Measurements from ENCODE around the gene RAB11FIP5.

RAB11FIP5 gene

GRCh38 chr2:73084971-73085370 lies 27.8 kb downstream of the RAB11FIP5 start:
- no peak for DNase-seq (ENCODE audit: low spot score)

GRCh38 chr2:73083886-73084800 lies 28.6 kb downstream of the RAB11FIP5 start:
- DNase-seq (ENCODE audit: low spot score): no peak

DNA sequence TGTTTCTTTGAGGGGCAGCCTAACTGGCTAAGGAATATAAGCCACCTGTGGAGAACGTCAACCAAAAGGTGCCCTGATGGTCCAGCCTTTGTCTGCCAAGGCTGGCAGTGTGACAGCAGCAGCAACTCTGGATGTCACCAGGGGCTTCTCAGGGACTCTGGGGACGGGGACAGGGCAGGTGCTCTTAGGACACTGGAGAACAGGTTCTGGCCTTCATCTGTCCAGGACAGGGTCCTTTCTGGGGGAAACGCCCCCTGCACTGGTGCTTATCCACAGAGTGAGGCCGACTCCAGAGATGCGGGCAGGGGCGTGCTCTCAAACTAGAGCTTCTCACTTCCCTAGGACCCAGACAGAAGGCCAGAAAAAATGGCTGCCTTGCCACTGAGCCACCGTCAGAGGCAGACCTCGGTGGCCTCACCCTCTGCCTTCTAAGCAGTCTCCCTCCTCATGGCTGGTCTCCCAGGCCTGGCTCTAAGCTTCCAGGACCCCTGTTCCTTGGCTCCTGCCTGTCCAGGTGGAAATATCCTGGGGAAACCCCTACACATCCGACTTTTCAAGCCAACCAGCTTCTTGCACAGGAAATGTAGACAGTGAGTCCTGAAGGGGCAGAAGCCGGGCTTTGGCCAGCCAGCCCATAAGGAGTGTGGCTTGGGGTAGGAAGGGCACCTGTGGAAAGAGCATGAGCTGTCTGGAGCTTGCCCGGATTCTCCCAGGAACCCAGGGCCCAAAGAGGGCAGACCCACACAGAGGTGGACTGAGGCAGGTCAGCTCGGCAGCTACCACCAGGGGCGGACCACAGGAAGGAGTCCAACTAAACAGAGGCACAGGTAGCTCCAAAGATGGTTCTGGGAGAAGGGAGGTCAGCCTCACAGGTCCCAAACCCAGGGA lies 30.0 kb downstream of the RAB11FIP5 start:
- DNase-seq (ENCODE audit: low spot score): no peak

GRCh38 chr2:73081181-73081671 lies 31.5 kb downstream of the RAB11FIP5 start:
- DNase-seq (ENCODE audit: low spot score): no peak

DNA sequence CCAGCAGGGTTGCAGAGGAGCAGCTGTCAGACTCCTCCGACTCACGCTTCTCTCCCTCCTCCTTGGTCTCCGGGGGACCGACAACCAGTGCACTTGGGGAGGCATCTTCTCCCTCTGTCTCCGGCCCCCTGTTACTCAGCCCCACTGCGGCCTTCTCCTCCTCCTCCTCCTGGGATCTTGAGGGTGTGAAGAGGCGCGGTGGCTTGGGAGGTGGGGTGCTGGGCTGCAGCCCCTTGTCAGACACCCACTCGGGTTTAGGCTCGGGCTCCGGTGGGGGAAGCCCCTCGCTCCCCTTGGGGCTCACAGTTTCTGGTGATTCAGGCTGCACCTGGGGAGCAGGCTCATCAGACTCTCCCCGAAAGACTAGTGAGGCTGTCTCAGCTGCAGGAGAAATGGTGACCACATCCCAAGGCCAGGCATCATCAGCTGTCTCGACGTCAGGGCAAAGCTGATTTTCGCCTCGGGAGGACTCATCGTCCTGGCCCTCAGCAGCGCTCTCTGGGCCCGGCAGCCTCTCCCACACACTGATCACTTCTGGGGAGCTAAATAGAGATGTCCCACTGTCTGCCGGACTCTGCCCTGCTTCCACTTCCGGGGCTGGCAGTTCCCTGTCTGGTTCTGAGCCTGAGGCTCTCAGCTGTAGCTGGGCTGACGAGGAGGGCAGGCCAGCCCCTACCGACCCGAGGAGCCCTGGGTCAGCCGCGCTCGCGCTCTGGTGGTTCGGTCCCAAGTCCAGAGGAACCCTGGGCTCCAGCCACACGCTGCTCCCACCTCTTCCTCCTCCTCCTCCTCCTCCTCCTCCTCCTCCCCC lies 32.2 kb downstream of the RAB11FIP5 start:
- no peak for DNase-seq (ENCODE audit: low spot score)

DNA sequence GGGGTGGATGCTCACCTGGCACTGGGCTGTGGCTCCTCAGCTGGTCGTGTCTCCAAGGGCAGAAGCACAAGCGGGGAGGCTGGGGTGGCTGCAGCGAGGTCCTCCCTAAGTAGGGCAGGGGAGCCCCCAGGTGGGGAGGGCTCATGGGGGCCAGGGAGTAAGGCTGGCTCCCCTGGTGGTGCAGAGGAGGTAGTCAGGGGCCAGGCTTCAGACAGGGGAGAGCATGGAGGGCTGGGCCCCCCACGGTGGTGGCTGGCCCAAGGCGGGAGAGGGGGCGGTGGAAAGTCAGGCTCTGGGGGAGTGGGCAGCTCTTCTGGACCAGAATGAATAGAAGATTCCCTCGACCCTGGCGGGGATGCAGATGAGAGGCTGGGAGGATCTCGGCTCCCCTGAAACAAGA lies 33.1 kb downstream of the RAB11FIP5 start:
- DNase-seq (ENCODE audit: low spot score): no peak

DNA sequence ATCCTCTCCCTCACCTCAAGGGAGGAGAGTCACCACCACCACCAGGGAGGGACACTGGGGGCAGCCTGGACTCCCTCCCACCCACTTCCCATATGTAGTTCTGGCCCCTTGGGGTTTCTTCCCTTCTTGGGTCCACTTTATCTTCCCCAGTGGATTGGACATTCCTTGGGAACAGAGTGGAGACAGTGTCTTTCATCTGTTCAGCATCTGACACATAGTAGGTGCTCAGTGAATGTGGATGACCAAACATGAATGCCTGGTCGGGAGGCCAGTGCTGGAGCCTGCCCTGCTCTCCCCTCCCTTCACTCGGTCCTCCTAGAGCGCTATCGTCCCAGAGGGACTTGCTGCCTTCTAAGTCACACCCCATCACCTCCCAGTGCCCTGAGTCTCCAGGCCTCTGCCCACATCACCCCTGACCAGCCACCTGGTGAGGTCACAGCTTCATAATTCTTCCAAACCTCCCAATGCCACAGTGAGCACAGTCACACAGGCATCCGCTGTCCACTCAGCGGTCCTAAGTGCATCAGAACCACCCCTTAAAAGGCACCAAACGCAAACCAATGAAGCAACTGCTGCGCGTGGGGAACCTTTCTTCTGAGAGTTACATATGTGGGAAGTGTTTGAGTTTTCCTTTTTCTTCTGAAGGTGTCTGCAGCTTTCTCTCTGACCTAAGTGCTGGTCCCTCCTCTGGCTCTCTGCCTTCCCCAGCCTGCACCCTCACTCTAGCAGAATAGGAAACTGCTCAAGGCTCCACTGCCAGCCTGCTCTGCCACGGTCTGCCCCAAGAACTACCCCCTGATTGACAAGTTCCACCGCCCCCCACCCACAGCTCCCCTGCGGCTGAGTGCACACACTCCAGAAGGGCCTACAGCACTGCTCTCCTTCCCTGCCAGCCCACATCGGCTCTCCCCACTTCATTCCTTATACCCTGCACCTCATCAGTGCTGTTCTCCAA lies 34.0 kb downstream of the RAB11FIP5 start:
- no peak for DNase-seq (ENCODE audit: low spot score)

DNA sequence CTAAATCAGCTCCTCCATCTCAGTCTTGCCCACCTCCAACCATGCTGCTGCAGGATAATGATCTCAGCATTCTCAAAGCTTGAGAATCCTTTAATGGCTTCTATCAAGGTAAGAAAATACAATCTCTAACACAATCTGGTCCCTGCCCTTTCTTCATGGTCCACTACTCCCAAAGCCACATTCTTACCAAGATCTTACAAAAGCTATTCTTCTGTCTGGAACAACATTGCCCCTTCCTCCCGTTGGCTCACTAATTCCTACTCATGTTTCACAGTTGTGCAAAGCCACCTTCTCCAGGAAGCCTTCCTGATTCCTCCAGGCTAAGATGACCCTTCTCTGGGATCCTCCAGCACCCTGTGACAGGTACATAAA lies 35.3 kb downstream of the RAB11FIP5 start:
- DNase-seq (ENCODE audit: low spot score): no peak

- DNase-seq (ENCODE audit: low spot score): no peak
These were observed 35.9 kb downstream of the RAB11FIP5 start for GRCh38 chr2:73076701-73077423.

DNA sequence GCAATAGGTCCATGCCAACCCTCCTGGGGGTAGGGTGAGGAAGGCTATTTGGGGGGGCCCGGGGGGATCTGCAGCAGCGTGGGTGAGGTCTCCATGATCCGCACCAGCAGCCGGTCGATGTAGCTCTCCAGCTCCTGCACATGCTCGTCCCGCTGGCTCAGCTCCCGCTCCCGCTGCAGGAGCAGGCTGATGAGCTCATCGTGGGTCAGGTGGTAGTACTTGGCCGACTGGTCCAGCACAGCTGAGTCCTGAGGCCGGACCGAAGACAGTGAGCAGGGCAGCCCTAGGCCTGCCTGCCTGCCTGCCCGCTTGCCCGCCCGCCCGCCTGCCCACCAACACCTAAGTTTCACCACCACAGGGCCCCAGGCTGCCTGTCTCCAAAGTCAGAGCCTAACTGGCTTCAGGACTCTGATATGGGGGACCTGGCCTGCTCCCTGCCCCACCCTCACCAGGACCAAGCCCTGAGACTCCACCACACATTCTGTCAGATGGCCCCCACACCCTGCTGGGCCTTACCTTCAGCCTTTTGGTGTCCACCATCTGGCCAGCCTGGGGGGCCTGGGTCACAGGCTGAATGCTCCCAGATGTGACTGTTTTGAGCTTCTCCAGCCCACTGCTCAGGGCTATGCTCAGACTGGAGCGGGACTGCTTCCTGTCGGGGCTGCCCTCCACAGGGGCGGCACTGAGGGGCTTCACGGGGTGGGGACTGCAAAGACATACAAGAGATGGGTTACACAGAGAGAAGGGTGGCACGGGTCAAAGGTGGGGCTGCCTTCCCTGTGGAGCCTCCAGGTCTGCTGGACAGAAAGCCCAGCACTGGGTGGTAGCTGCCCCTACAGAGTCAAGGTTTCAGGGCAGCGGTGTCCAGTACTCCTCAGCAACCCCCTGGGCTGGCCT lies 37.0 kb downstream of the RAB11FIP5 start:
- no peak for DNase-seq (ENCODE audit: low spot score)

- no peak for DNase-seq (ENCODE audit: low spot score)
These were observed 38.4 kb downstream of the RAB11FIP5 start for GRCh38 chr2:73074110-73075069.

DNA sequence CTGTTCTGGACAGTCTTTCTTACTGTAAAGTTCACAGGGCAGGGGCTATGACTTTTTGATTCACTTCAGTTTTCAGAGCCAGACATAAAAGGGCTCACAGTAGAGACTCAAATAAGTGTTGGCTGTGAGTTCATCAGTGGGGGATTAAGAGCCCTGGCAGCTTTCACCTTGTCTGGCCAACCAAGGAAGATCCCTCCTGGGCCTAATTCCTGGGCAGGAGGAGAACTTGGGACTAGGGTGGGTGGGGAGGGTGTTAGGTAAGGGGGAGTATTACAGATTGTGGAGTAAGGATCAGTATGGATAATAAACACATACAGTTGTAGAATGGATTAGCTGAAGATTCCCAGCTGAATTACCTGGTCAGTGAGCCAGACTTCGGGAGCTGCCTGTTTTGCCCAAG lies 40.3 kb downstream of the RAB11FIP5 start:
- DNase-seq (ENCODE audit: low spot score): no peak

GRCh38 chr2:73072129-73072395 lies 40.7 kb downstream of the RAB11FIP5 start:
- no peak for DNase-seq (ENCODE audit: low spot score)

GRCh38 chr2:73071360-73072128 lies 41.2 kb downstream of the RAB11FIP5 start, which contains the start of gene SFXN5:
SFXN5 (minus strand) TSS chr2:73071712; CDS start chr2:73071705, 7 bp downstream.
- peak; percentile 96 for DNase-seq (ENCODE audit: low spot score)

DNA sequence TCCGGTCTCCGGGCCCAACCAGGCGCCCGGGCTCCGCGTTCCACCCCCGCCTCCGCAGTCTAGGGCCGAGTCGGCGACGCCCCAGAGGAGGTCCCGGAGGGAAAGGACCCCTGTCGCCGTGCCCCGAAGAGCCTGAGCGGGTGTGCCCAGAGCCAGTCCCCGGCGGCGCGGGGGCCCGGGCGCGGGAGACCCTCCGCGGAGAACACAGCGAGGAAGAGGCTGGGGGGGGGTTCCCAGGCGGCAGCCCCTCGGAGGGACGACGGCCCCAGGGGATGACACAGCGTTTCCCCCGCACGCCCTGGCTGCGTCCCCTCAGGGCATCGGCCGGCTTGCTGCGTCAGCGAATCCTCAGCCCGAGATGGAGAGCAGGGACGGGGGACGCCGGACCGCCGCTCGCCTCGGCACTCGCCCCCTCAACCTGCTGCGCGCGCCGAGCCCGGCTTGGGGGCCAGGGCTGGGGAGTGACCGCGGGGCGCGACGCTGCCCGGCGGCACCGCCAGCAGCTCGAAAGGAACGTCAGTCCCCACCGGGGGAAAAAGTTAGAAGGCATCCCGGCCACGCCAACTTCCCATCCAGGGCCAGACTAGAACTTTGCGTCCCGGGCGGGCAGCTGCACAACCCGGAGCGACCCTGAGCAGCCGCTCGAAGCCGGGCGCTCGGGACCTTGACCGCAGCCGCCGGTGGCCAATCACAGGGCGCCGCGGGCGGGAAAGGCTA lies 41.9 kb downstream of the RAB11FIP5 start:
- peak; percentile 22 for DNase-seq (ENCODE audit: low spot score)

Measured in SK-N-DZ (cell line).